ENCODE data around the gene EN1.

DNA sequence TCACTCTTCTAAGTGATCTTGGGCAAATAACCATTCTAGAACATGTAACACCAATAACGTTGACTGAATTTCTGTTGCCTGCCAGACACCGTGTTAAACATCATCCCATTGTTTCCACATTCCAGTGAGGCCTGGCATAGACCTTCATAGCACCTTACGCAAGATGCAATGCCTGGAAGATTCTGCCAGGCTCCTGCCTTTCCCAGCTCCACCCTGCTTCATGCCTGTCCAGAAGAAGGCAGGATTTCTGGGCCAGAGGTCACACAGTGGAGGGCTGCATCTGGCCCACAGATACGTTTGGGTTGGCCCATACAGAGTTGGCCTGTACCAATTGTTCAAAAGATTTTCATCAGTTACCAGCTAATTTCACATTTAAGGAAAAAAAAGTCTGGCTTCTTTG is 46.3 kb downstream of the EN1 start:
- TF ChIP-seq, protein P1, sequence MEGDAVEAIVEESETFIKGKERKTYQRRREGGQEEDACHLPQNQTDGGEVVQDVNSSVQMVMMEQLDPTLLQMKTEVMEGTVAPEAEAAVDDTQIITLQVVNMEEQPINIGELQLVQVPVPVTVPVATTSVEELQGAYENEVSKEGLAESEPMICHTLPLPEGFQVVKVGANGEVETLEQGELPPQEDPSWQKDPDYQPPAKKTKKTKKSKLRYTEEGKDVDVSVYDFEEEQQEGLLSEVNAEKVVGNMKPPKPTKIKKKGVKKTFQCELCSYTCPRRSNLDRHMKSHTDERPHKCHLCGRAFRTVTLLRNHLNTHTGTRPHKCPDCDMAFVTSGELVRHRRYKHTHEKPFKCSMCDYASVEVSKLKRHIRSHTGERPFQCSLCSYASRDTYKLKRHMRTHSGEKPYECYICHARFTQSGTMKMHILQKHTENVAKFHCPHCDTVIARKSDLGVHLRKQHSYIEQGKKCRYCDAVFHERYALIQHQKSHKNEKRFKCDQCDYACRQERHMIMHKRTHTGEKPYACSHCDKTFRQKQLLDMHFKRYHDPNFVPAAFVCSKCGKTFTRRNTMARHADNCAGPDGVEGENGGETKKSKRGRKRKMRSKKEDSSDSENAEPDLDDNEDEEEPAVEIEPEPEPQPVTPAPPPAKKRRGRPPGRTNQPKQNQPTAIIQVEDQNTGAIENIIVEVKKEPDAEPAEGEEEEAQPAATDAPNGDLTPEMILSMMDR (IDR thresholded peaks at IDR 0.05) = no peak
- TF ChIP-seq EP300 (IDR thresholded peaks at IDR 0.05) (no peak), POLR2AphosphoS5 (IDR thresholded peaks at IDR 0.05) (no peak), POLR2A (IDR thresholded peaks at IDR 0.05) (no peak)

Data from upper lobe of left lung (tissue), 4 donors.